Measurements from ENCODE around the gene NCAM2. TPM values are rescaled to one million over a fixed set of nuclear protein-coding genes. Genes with fewer than 3 reads are reported as not detected.

NCAM2 gene
- total and polyA plus RNA-seq, 2 experiments from 2014 or later: 0.36 to 0.83 TPM

GRCh38 chr21:21434944-21435343 is 436.7 kb downstream of the NCAM2 start:
- no peaks in the 10 kb centered on the region for H3K27me3 ChIP-seq (ENCODE audit: insufficient read depth)
- H3K4me3 ChIP-seq: no peak overlapping the region
- no peak overlapping the region for H3K27ac Mint-ChIP-seq
- no peak overlapping the region for H3K4me3 Mint-ChIP-seq
- TF ChIP-seq REST (IDR thresholded peaks at IDR 0.05; ENCODE audit: unreplicated experiment): no peak
- no peak for TF ChIP-seq ZNF331 (CRISPR knock-in tag; IDR thresholded peaks at IDR 0.05; ENCODE audit: low read depth)
- TF ChIP-seq EZH2phosphoT487 (IDR thresholded peaks at IDR 0.05; ENCODE audit: unreplicated experiment): no peak
- no peak for TF ChIP-seq CTCF (conservative IDR thresholded peaks at IDR 0.05; ENCODE audit: low read depth in 2 of 2)
- TF ChIP-seq STAT1 (IDR thresholded peaks at IDR 0.05; ENCODE audit: unreplicated experiment): no peak
- no peak for TF ChIP-seq JUNB (IDR thresholded peaks at IDR 0.05; ENCODE audit: unreplicated experiment)
- TF ChIP-seq CREB1 (CRISPR knock-in tag; IDR thresholded peaks at IDR 0.05; ENCODE audit: low read depth): no peak
- H3K9me2 ChIP-seq (ENCODE audit: insufficient read depth): no peaks in the 10 kb centered on the region
- H3K4me1 Mint-ChIP-seq: no peaks in the 10 kb centered on the region
- peaks cover 2% of the 10 kb centered on the region for H3K27me3 Mint-ChIP-seq (ENCODE audit: insufficient read depth, low read depth, poor library complexity)
- no peaks in the 10 kb centered on the region for H3F3A ChIP-seq (replicated peaks; ENCODE audit: low read depth)
- H3K36me3 ChIP-seq (ENCODE audit: insufficient read depth): no peaks in the 10 kb centered on the region
- H3K4me1 ChIP-seq (ENCODE audit: insufficient read depth): no peaks in the 10 kb centered on the region
- no peak overlapping the region for H3K4me2 ChIP-seq
- no peaks in the 10 kb centered on the region for H4K20me1 ChIP-seq (replicated peaks; ENCODE audit: insufficient read depth)
- no peak for ATAC-seq
- no peak overlapping the region for H3K27ac ChIP-seq (ENCODE audit: low read depth)
- peak overlapping the region; percentile 63; the same call in 1 of the 2 replicates for H2AFZ ChIP-seq
- H3K79me2 ChIP-seq (replicated peaks; ENCODE audit: insufficient read depth): no peaks in the 10 kb centered on the region
- H3K36me3 Mint-ChIP-seq (ENCODE audit: low read depth): no peaks in the 10 kb centered on the region
- no peaks in the 10 kb centered on the region for H3K9me3 Mint-ChIP-seq
- DNase-seq (ENCODE audit: low spot score): no peak

GRCh38 chr21:21436012-21436534 is 437.9 kb downstream of the NCAM2 start:
- peaks cover 2% of the 10 kb centered on the region for H3K27me3 Mint-ChIP-seq (ENCODE audit: insufficient read depth, low read depth, poor library complexity)
- Histone ChIP-seq H3K27me3 (ENCODE audit: insufficient read depth) (no peaks in the 10 kb centered on the region), H3K4me1 (ENCODE audit: insufficient read depth) (no peaks in the 10 kb centered on the region), H3K79me2 (replicated peaks; ENCODE audit: insufficient read depth) (no peaks in the 10 kb centered on the region), H3K4me2 (no peak overlapping the region), H3K4me3 (no peak overlapping the region), H3F3A (replicated peaks; ENCODE audit: low read depth) (no peaks in the 10 kb centered on the region), H4K20me1 (replicated peaks; ENCODE audit: insufficient read depth) (no peaks in the 10 kb centered on the region), H3K27ac (ENCODE audit: low read depth) (no peak overlapping the region), H2AFZ (no peak overlapping the region), H3K9me2 (ENCODE audit: insufficient read depth) (no peaks in the 10 kb centered on the region), H3K36me3 (ENCODE audit: insufficient read depth) (no peaks in the 10 kb centered on the region)
- H3K36me3 Mint-ChIP-seq (ENCODE audit: low read depth): no peaks in the 10 kb centered on the region
- H3K27ac Mint-ChIP-seq: no peak overlapping the region
- no peak for DNase-seq (ENCODE audit: low spot score)
- no peak overlapping the region for H3K4me3 Mint-ChIP-seq
- no peaks in the 10 kb centered on the region for H3K9me3 Mint-ChIP-seq
- no peak for ATAC-seq
- no peaks in the 10 kb centered on the region for H3K4me1 Mint-ChIP-seq
- no peak for TF ChIP-seq ZNF114 (CRISPR knock-in tag; IDR thresholded peaks at IDR 0.05)
- TF ChIP-seq EZH2 (IDR thresholded peaks at IDR 0.05; ENCODE audit: low read depth, unreplicated experiment): no peak
- TF ChIP-seq REST (IDR thresholded peaks at IDR 0.05; ENCODE audit: unreplicated experiment): no peak
- TF ChIP-seq JUNB (IDR thresholded peaks at IDR 0.05; ENCODE audit: unreplicated experiment): no peak
- TF ChIP-seq STAT1 (IDR thresholded peaks at IDR 0.05; ENCODE audit: unreplicated experiment): no peak
- TF ChIP-seq ZNF331 (CRISPR knock-in tag; IDR thresholded peaks at IDR 0.05; ENCODE audit: low read depth): no peak
- TF ChIP-seq NANOG (IDR thresholded peaks at IDR 0.05; ENCODE audit: borderline replicate concordance): no peak
- no peak for TF ChIP-seq CTCF (conservative IDR thresholded peaks at IDR 0.05; ENCODE audit: low read depth in 2 of 2)
- TF ChIP-seq EZH2phosphoT487 (IDR thresholded peaks at IDR 0.05; ENCODE audit: unreplicated experiment): no peak
- TF ChIP-seq CREB1 (CRISPR knock-in tag; IDR thresholded peaks at IDR 0.05; ENCODE audit: low read depth): no peak
- no peak for TF ChIP-seq POLR2AphosphoS5 (IDR thresholded peaks at IDR 0.05; ENCODE audit: low read depth)

All from GM23338 (cell line).